CD4-positive, alpha-beta T cell (primary cell): Measurements from ENCODE around the gene AFAP1. TPM values are rescaled to one million over a fixed set of nuclear protein-coding genes. Genes with fewer than 3 reads are reported as not detected.
A peak's percentile ranks its signal among the peaks of the same experiment; 100 is the strongest.

Source experiments
- ATAC-seq: fragments of 200-7000 bp; cut with Tn5 transposase; one replicate; pipeline ENCODE4 v1.10.0; 2022; ENCODE audit warnings: mild to moderate bottlenecking; ENCODE audit not compliant: poor library complexity
- CTCF ChIA-PET: fragments of 350-600 bp; sonication (Branson Sonifier 250); formaldehyde crosslinking; loops from one replicate; lab custom pipeline; 2021; ENCODE audit warnings: antibody characterized with exemption, inconsistent platforms; lab: Charles Lee
- POLR2A ChIA-PET: fragments of 350-600 bp; sonication (Branson Sonifier 250); formaldehyde crosslinking; loops from one replicate; lab custom pipeline; 2021; ENCODE audit warnings: antibody characterized with exemption, inconsistent platforms; lab: Charles Lee
- DNase-seq, 14 experiments: peaks; one replicate each; pipeline ENCODE4 v3.0.0-alpha.2; 2013 to 2020; ENCODE audit warnings: mixed read lengths in 2 of 14
- H3K27ac ChIP-seq, 2 donors: one replicate each; pipeline versions ENCODE4 v1.5.1 to v1.7.0; 2013; ENCODE audit warnings: low read length in 2 of 2, low read depth in 1 of 2, mild to moderate bottlenecking in 1 of 2
- H3K27me3 ChIP-seq, 2 experiments: 1 replicate in 1 of 2; 2 replicates in 1 of 2; pipeline versions ENCODE4 v1.6.1 to v1.7.0; 2013; ENCODE audit warnings: low read length in 2 of 2, control low read depth in 1 of 2, mild to moderate bottlenecking in 1 of 2, moderate library complexity in 1 of 2; ENCODE audit not compliant: insufficient read depth in 2 of 2, control insufficient read depth in 1 of 2
- H3K36me3 ChIP-seq: one replicate; pipeline ENCODE4 v1.6.1; 2013; ENCODE audit warnings: low read length, control low read depth; ENCODE audit not compliant: insufficient read depth
- H3K4me1 ChIP-seq: one replicate; pipeline ENCODE4 v1.6.1; 2013; ENCODE audit warnings: low read length, control low read depth; ENCODE audit not compliant: insufficient read depth
- H3K4me3 ChIP-seq: one replicate; pipeline ENCODE4 v1.5.1; 2013; ENCODE audit warnings: mild to moderate bottlenecking, low read length, moderate library complexity
- H3K9me3 ChIP-seq, 2 experiments: 1 replicate in 1 of 2; 2 replicates in 1 of 2; pipeline versions ENCODE4 v1.6.1 to v1.7.0; 2013; ENCODE audit warnings: low read length in 2 of 2, mild to moderate bottlenecking in 2 of 2, control low read depth in 1 of 2, moderate library complexity in 1 of 2; ENCODE audit not compliant: control insufficient read depth in 1 of 2, insufficient read depth in 1 of 2
- H3K27ac Mint-ChIP-seq: one replicate; pipeline ENCODE4 v1.8.0; 2020; ENCODE audit warnings: mixed read lengths
- H3K27me3 Mint-ChIP-seq: one replicate; pipeline ENCODE4 v1.8.0; 2021; ENCODE audit warnings: mixed read lengths
- H3K36me3 Mint-ChIP-seq: one replicate; pipeline ENCODE4 v1.8.0; 2021; ENCODE audit warnings: low read depth, mixed read lengths
- H3K4me1 Mint-ChIP-seq: one replicate; pipeline ENCODE4 v1.8.0; 2021; ENCODE audit warnings: low read depth, mixed read lengths
- H3K4me3 Mint-ChIP-seq: one replicate; pipeline ENCODE4 v1.8.0; 2020; ENCODE audit warnings: mild to moderate bottlenecking, mixed read lengths
- H3K9me3 Mint-ChIP-seq: one replicate; pipeline ENCODE4 v1.8.0; 2020; ENCODE audit warnings: mixed read lengths
- CTCF ChIP-seq: fragments of 200-600 bp; IDR thresholded peaks from one replicate; pipeline ENCODE4 v1.8.0; 2022; ENCODE audit warnings: antibody characterized with exemption, mild to moderate bottlenecking
- intact Hi-C, 2 experiments: fragments of 100-400 bp; cut with DNase I in 1 of 2; cut with micrococcal nuclease in 1 of 2; formaldehyde crosslinking; loops; one replicate each; pipeline versions ENCODE4 v1.15.1 to v1.9.0; 2023 to 2025; cut with DNase I, micrococcal nuclease
- total RNA-seq, 174 experiments: library from RNA in 2 of 174; stranded (reverse) in 2 of 174; gene quantifications; one replicate each; pipeline ENCODE4 v1.2.3 and lab custom pipeline; 2021 to 2026

AFAP1 gene
- total RNA-seq, 2 experiments from 2014 or later = 9.8 to 10.9 TPM

DNA sequence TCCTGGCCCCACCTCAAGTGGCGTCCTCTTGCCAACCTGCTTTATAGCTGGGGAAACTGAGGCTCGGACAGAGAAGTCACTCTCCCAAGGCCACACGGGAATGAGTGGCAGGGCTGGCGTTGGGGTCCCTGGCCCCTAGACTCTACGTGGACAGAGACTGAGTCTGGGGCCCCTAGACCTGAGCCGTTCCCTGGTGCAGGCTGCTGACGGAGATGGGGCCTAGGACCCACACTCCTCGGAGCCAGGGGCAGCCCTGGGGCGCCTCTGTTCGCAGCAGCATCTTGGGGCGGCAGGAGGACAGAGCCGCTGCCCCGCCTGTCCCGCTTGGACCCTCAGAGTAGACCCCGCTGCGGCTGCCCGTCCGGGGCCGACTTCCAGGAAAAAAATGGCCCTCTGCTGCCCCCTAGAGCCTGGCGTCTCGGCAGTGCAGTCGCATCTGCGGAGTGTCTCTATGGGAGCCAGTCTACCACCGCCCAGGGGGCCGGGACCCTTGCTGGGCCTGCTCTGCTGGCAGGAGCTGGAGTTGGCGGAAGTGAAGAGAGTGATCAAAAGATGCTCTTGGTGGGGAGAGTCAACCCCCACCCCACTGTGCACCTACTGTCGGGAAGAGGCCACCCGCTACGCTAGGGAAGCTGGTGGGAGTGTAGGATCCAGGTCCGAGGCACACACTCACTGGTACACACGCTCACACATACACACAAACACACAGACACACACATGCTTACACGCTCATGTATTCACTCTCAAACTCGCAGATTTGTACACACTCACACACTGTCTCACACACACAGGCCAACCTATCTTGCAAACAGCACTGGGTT lies 220.1 kb downstream of the AFAP1 start:
- no peak overlapping the region for H3K4me3 Mint-ChIP-seq
- DNase-seq (peak; percentile 26 to 73 (median 52)), ATAC-seq (peak; percentile 51)
- peaks cover 3% of the 10 kb centered on the region for H3K4me1 Mint-ChIP-seq
- Histone ChIP-seq H3K4me1 (peaks cover 6% of the 10 kb centered on the region), H3K36me3 (no peaks in the 10 kb centered on the region), H3K27ac (no peak overlapping the region), H3K27me3 (peaks cover 5 to 11% of the 10 kb centered on the region in 2 experiments), H3K4me3 (no peak overlapping the region), H3K9me3 (peaks cover 0 to 14% of the 10 kb centered on the region in 2 experiments)
- peaks cover 27% of the 10 kb centered on the region for H3K27me3 Mint-ChIP-seq
- H3K9me3 Mint-ChIP-seq = peaks cover 3% of the 10 kb centered on the region
- ChIA-PET CTCF (interaction anchor here (1.3 kb wide), 1 partner anchor 83 kb away, joined by 4 read pairs; no protein-coding TSS in a partner anchor), POLR2A (no interaction called here)
- H3K27ac Mint-ChIP-seq = no peak overlapping the region
- H3K36me3 Mint-ChIP-seq = no peaks in the 10 kb centered on the region
- peak; percentile 67 for TF ChIP-seq CTCF
- intact Hi-C loops = loop anchor here in 1 of 2 experiments (5.0 kb wide), 1 partner anchor 527 kb away; the partner anchor contains the start of gene SORCS2

DNA sequence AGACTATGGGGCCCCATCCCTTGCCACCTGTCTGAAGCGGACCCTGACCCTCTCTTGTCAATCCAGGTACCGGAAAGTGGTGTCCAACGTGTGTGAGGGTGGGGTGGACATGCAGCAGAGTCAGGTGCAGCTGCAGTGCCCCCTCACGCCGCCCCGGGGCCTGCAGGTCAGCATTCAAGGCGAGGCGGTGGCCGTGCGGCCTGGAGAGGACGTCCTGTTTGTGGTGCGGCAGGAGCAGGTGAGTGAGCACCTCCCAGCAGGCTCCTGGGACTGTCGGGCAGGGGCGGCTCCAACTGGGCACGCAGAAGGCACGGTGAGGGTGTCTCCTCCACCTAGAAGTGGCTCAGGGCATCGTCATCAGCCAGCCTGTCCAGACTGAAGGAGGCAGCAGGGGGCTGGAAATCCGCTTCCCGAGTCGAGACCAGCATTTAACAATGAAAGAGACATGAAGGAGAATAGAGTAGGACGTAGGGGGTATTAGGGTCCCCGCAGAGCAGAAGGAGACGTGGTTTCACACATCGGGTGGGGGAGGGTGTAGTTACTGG lies 221.6 kb downstream of the AFAP1 start:
- Mint-ChIP-seq H3K9me3 (peaks cover 2% of the 10 kb centered on the region), H3K36me3 (no peaks in the 10 kb centered on the region), H3K4me1 (peaks cover 3% of the 10 kb centered on the region), H3K27me3 (peaks cover 27% of the 10 kb centered on the region), H3K27ac (no peak overlapping the region), H3K4me3 (no peak overlapping the region)
- H3K27me3 ChIP-seq = peaks cover 5 to 11% of the 10 kb centered on the region in 2 experiments
- H3K4me3 ChIP-seq = no peak overlapping the region
- ChIA-PET CTCF (no interaction called here), POLR2A (no interaction called here)
- ATAC-seq (no peak), DNase-seq (no peak)
- H3K36me3 ChIP-seq = no peaks in the 10 kb centered on the region
- H3K9me3 ChIP-seq = peaks cover 0 to 19% of the 10 kb centered on the region in 2 experiments
- peaks cover 6% of the 10 kb centered on the region for H3K4me1 ChIP-seq
- TF ChIP-seq CTCF = no peak
- intact Hi-C loops = no loop called here
- H3K27ac ChIP-seq = no peak overlapping the region

DNA sequence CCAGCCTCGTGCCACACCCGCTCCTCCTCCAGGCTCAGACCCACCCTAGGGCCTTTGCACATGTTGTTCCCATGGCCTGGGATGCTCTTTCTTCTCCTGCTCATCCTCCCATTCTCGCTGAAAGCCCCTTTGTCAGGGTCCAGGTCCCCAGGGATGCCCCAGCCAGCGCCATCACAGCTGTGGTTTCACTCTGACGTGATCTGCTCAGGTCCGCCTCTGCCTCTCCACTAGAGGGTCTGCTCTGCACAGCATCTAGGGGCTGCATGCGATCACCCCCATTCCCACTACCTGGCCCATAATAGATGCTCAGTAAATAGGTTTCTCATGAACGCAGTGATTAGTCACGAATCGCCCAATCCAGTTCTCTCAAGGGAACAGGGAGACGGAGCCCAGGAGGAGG lies 222.5 kb downstream of the AFAP1 start:
- Mint-ChIP-seq H3K4me1 (peaks cover 3% of the 10 kb centered on the region), H3K27ac (no peak overlapping the region), H3K9me3 (peaks cover 3% of the 10 kb centered on the region), H3K4me3 (no peak overlapping the region), H3K36me3 (no peaks in the 10 kb centered on the region), H3K27me3 (peaks cover 23% of the 10 kb centered on the region)
- no peak for TF ChIP-seq CTCF
- H3K27me3 ChIP-seq = peaks cover 5 to 11% of the 10 kb centered on the region in 2 experiments
- H3K36me3 ChIP-seq = no peaks in the 10 kb centered on the region
- ATAC-seq (no peak), DNase-seq (no peak)
- H3K9me3 ChIP-seq = peaks cover 0 to 19% of the 10 kb centered on the region in 2 experiments
- no peak overlapping the region for H3K4me3 ChIP-seq
- no peak overlapping the region for H3K27ac ChIP-seq
- CTCF ChIA-PET = no interaction called here
- H3K4me1 ChIP-seq = peaks cover 6% of the 10 kb centered on the region
- POLR2A ChIA-PET = no interaction called here
- intact Hi-C loops = no loop called here
